ENCODE results near the gene ABHD4.
"Not testable (repeated sequence)": the region's sequence is repeated elsewhere in the genome, so short reads cannot be mapped to it uniquely, and the experiment has no call there.

ABHD4 gene

DNA sequence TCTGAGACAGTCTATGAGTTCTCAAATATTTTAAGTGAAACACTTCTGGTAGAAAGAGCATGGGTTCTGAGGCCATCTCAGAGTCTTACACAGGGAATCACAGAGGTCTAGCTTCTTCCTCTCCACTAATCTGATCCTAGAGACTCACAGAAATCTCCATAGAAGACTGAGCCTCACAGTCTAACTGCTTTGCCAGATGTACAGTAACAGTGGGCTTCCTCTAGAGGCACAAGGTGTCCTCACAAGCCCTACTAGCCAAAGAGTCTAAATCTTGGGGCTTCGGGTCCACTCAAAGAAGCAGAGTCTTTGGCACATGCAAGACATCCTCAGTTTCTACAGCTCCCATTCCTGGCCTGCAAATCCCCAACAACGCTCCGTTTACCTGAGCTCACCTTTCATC lies 32.0 kb downstream of the ABHD4 start:
- no peak for DNase-seq

DNA sequence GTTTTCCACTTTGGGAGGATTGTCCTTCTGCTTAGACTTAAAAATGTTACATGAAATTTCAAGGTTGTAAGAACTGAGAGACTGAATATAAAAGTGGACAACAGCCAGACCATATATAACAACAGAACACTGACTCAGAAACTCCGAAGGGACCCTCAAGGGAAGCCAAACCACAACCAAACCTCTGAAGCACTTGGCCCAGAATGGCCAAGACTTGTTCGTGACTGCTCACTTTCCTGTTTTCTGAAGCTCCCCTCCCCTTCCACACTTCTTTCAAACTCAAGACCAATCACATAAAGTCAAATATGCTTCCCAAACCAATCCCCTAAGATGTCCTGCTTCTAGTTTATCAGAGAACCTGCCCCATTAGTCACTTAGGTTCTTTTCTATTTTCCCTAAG lies 32.4 kb downstream of the ABHD4 start:
- DNase-seq, result no peak

DNA sequence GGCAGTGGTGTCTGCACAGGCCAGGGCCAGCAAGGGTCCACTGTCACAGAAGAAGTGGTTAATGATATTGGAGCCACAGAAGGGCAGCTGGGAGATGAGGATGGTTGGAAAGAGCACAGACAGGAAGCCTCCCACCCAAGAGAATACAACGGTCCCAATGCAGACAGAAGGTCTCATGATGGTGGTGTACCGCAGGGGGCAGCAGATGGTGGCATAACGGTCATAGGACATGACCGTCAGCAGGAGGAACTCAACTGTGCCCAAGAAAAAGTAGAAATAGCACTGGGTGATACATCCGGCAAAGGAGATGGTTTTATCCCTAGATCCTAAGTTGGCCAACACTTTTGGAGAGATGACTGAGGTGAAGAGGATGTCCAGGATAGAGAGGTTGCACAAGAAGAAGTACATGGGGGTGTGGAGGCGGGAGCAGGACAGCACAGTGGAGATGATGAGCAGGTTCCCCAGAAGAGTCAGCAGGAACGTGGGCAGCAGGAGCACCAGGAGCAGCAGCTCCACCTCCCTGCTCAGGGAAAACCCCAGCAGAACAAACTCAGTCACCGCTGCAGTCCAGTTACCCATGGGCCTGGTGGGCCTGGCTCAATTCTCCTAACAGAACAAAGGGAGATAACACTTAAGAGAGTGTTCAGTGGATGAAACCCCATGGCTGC lies 36.3 kb downstream of the ABHD4 start:
- no peak for DNase-seq

DNA sequence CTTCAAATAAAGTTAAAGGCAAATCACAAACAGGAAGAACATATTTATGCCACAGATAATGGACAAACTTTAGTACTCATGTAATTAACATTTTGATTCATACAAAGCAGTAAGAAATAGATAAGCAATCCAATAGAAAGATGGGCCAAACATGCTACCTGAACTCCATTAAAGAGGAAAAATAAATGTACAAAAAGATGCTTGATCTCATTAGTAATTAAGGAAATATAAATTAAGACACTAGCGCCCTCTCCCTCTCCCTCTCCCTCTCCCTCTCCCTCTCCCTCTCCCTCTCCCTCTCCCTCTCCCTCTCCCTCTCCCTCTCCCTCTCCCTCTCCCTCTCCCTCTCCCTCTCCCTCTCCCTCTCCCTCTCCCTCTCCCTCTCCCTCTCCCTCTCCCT lies 37.9 kb downstream of the ABHD4 start:
- not testable (repeated sequence) for DNase-seq

DNA sequence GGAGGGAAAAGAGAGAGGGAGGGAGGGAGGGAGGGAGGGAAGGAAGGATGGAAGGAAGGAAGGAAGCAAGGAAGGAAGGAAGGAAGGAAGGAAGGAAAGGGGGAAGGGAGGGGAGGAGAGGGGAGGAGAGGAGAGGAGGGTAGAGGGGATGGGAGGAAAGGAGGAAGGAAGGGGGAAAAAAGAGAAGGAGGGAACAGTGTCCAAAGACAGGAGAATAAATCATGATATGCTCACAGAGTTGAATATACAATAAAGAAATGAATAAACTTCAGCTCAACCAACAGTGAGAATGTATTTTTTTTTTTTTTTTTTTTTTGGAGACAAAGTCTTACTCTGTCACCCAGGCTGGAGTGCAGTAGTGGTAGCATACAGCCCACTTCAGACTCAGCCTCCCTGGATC lies 42.1 kb downstream of the ABHD4 start:
- DNase-seq, result no peak

DNA sequence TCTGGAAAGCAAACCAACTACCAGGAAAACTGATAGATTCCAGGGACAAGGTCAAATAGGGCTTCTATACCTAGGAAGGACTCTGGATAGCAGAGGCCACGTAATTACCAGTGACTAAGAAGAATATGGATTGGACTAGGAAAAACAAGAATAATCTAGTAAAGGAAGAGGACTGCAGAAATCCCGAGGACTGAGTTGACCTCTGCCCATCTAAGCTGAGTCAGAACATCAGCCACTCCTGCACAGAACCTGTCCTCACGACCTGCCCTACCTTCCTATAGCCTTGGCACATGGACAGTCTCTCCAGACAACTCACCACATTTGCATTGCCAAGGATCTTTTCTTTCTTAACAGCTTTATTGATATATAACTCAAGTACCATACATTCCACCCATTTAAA lies 43.7 kb downstream of the ABHD4 start:
- no peak for DNase-seq

DNA sequence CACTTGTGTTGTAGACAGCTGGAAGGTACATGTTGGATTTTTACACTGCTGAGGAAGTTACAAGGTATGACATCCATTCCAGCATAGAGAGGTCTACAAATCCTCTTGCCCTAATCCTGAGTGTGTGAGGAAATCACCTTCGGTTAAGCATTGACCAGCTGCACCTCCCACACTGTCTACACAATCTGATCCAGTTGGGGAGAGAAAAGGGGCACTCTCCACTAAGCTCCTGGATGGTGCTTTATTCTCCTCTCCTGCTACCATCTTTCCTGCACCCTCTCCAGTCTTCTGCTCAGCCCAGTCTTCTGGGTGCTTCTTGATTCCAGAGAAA lies 46.2 kb downstream of the ABHD4 start, which contains the start of gene OR6J1:
TSS of gene OR6J1 (minus strand) at position 48 of the 331 bp plus-strand sequence. CDS start 9,541 bp downstream, outside the sequence.
- no peak for DNase-seq

DNA sequence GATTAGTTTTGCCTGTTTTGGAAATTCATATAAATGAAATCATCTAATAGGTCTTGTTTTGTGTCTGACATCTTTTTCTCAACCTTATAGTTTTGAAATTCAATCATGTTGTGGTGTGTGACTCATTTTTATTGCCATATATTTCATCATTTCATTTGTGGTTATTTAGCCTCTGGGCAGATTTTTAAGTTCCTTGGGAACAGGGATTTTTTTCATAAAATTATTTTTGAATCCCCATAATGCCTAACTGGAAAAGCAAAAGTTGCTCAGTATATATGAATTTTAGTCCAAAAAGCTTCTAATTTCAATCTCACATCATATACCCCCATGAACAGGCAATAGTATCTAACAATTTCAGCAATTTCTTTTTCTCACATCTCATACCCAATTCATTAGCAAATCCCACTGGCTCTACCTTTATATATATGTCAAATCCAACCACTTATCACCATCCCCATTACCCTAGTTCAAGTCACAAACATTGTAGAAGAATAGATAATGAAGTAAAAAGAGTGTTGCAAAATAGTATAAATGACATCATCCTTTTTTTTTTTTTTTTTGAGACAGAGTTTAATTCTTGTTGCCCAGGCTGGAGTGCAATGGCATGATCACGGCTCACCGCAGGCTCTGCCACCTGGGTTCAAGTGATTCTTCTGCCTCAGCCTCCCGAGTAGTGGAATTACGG lies 48.6 kb downstream of the ABHD4 start:
- no peak for DNase-seq

DNA sequence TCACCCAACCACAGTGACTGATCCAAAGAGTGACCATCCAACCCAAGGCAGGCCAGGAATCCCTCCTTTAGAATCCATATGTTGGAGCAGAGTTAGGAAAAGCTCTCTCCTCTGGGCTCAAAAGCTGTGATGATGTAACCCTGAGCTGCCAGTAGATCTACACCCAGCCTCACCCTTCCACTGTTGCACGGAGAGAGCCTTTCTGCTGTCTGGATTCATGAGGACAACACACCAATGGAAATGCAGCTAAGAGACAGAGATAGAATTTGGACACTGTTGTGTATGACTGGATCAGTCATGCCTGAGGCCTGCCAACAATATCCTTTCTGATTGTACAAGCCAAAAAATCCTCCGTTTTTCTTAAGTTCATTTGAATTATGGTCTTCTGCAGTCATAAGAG lies 50.4 kb downstream of the ABHD4 start:
- DNase-seq, result no peak

DNA sequence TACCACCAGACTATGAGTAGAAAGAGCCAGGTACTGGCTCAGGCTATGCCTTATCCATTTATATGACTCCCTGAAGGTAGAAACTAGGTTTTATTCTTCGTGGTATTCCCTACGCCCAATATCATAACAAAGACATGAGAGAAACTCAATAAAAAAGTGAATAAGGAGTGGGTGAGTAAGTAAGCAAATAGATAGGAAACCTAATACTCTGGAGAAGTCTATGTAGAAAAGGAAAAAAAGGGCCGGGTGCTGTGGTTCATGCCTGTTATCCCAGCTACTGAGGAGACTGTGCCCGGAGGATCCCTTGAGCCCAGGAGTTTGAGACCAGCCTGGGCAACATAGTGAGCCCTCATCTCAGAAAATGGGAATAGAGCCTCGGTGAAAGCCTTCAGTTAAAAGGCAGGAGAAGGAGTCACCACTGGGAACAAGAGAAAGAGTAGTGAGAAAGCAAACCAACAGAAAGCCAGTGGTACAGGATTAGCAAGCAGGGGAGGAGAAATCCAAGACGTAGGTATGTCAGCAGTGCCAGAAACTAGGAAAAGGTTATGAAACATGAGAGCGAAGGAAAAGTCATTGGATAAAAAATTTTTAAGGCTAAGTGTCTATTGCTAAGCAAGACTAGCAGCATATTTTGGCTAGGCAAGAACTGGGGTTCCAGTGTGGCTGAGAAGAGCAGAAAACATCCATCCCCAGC lies 52.1 kb downstream of the ABHD4 start:
- DNase-seq, result no peak

DNA sequence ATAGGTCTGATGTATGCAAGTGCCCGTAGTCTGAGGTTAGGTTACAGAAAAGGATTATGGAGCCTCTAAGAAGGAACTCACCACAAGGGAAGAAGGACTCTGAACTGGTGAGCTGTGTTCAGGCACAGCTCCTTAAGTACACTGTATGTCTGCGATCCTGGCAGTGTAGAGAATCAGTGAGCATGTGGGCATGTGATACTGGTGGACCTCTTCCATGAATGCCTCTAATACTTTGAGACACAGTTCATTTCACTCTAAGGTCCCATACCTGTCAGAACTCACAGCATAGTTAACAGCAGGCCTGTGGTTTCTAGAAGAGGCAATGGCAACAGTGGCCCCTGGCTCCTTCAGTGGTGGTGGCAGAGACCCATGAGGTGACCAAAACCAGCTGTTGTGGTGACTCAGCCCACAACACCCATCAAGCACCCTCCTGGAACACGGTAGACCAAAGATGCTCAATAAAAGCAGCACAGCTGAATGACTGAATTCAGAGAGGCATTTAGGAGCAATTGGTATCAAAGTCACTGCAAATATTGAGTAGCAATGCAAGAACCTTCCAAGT lies 52.9 kb downstream of the ABHD4 start:
- DNase-seq, result no peak

DNA sequence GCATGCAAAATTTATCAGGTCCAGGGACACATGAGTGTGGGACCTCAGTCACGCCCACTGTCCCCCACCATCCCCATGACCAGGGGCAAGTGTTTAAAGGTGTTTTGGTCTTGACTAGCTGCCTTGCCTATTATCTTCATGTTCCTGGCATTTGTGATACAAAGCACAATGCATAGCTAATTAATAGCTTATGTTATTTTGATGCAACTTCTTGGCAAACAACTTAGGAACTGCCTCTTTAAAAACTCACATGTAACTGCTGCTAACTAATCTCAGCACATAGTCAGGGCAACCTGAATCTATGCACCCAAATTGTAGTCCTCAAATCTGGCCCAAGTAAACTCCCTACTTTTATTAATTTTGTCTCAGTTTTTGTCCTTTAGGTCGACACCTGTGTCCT lies 53.5 kb downstream of the ABHD4 start:
- DNase-seq, result no peak

DNA sequence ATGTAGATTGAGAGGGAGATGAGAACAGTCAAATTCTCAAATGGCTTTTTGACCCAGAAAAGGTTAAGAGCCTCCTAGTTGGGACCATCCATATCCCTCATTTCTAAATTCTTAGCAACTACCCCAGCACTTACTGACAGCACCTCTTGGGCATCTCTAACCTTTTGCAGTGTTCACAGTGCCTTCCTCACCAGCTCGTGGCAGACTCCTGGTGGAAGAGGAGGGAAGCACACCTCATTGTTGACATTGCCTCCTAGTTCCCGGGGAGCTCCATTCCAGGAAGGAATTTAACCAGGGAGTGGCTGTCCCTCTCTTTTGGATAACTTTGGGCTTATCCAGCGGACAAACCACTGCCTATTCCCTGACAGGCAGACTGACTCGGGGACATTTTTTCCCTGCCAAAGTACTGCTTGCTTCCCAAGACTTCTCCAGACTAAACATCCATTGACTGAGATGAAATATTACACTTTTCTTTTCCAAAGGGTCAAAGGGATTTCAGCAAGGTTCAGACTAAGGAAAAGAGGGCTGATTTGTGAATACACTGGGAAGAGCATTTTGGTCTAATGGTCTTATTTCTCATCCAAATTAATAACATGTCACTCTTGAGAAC lies 55.0 kb downstream of the ABHD4 start:
- DNase-seq, result peak; percentile 61

DNA sequence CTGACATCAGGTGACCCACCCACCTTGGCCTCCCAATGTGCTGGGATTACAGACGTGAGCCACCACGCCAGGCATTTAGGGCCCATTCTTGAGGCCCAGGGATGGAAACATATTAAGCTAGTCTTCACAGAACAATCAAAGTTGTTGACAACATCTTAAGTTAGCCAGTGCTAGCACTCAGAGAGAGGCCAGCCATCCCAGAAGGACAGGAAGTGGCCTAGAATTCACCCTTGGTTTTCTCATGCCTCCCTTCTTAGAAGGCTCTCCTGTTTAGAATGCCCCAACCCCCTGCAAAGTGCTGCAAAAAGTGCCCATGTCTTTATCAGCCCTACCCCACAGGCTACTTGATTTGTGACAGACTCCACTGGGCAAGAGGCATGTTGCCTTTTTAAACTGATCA lies 58.1 kb downstream of the ABHD4 start:
- DNase-seq, result no peak

DNA sequence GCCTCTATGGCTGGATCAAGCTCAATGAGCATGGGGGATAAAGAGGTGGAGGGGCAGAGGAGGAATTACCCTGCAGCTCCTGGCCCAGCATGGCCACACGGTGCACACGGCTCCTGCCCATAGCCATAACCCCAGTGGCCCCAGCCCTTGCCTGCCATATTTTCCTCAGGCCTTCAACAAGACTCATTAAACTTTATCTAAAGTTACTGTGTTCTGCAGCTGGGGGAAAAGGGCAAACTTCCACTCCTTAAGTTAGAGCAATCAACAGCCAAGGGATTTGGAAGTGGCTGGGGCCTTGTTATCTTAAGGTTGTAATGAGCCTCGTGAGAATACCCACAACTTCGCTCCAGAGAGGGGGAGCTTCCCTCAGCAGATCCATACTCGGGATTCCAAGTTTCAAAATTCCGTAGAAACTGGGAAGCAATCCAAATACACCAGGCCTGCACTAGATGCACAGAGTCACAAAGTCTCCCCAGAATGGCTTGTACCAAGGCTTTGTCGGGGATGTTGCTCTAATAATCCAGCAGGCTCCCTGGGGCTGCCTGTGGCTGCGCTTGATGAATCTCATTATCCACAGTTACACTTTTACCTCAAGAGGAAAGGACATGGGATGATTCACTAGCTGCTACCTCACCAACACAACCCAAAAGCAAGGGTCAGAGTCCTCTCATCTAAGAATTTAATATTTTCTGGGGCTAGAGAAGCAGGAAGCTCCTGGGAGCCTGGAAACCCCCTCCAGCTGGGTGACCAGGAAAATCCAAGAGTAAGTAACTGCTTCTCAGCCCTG lies 59.0 kb downstream of the ABHD4 start:
- no peak for DNase-seq

DNA sequence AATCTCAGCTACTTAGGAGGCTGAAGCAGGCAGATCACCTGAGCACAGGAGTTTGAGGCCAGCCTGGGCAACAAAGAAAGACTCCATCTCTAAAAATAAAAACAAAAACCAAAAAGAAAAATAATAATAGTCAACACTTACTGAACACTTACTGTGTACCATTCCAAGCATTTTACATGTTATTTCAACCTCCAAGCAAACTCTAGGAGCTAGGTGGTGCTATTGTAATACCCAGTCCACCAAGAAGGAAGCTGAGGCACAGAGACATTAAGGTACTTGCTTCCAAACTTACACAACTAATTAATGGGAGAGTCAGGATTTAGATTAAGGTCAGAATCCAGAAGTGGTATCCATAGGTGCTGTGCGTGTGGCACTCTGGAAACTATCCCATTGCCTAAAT lies 59.8 kb downstream of the ABHD4 start:
- no peak for DNase-seq

DNA sequence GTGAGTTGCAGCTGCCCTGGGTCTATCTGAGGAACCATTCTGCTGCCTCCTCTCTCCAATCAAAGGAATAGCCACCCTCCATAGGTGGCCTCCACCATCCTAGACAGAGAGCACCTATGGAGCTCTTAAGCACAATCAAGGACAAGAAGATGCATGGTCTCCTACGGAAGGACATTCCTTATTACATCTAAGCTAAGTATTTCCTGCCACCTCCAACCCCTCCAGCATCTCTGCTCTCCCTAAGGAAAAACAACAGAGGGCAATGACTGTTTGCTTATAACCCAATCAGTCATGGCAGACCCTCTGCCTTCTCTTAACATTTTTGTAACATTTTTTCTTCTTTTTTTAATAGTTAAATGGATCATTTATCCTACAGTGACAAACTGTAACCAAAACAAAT lies 60.8 kb downstream of the ABHD4 start:
- no peak for DNase-seq

DNA sequence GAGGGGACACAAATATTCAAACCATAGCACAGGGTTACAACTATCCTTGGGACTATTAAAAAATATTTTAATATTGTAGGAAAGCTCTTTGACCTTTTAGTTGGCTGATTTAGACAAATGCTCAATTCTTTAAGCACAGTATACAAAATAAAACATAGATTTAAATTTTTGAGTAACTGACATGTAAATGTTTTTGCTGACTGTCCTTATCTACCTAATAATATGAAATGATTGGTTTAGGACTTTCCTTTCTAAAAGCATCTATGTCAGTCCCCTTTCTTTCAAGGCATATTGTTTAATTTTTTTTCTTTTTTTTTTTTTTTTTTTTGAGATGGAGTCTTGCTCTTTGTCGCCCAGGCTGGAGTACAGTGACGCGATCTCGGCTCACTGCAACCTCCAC lies 62.6 kb downstream of the ABHD4 start:
- DNase-seq, result no peak
